IMR-90 (cell line): ENCODE measurements around the gene LUZP2. TPM values are rescaled to one million over a fixed set of nuclear protein-coding genes. Genes with fewer than 3 reads are reported as not detected.

Source experiments
- ATAC-seq: fragments of 200-7000 bp; cut with Tn5 transposase; 2 replicates; pipeline ENCODE4 v1.9.1; 2020; ENCODE audit warnings: low read depth, mild to moderate bottlenecking, moderate library complexity
- BruUV-seq: library from RNA; stranded (reverse); fragments of 400-500 nt; replicated peaks from 2 replicates; lab custom pipeline; 2021; lab: Mats Ljungman, UMichigan
- CTCF ChIA-PET: fragments of 300-600 bp; formaldehyde crosslinking; extraction: SDS; loops from one replicate; lab custom pipeline; 2021; ENCODE audit warnings: antibody characterized with exemption; lab: Yijun Ruan, JAX
- POLR2A ChIA-PET: fragments of 300-600 bp; sonication (Branson Sonifier 250); formaldehyde crosslinking; loops from one replicate; lab custom pipeline; 2022; ENCODE audit warnings: antibody characterized with exemption; ENCODE audit not compliant: unreplicated experiment; lab: Charles Lee
- DNase-seq: peaks from one replicate; pipeline ENCODE4 v3.0.0; 2013
- H2AFZ ChIP-seq: replicated peaks from 2 replicates; pipeline ENCODE3; 2013; ENCODE audit warnings: low read length, mild to moderate bottlenecking; ENCODE audit not compliant: poor library complexity
- H2AK5ac ChIP-seq: 2 replicates; pipeline ENCODE4 v1.6.1; 2013; ENCODE audit warnings: low read depth, low read length, inconsistent platforms
- H2AK9ac ChIP-seq: replicated peaks from 2 replicates; pipeline ENCODE3; 2013; ENCODE audit warnings: mild to moderate bottlenecking, low read depth, low read length, moderate library complexity; ENCODE audit not compliant: poor library complexity
- H2BK120ac ChIP-seq: 2 replicates; pipeline ENCODE4 v1.6.1; 2013; ENCODE audit warnings: low read depth, low read length, inconsistent platforms
- H2BK15ac ChIP-seq: 3 replicates; pipeline ENCODE4 v1.6.1; 2013; ENCODE audit warnings: low read depth, low read length, inconsistent platforms
- H2BK20ac ChIP-seq: 2 replicates; pipeline ENCODE4 v1.6.1; 2013; ENCODE audit warnings: low read depth, mild to moderate bottlenecking, inconsistent platforms, low read length, moderate library complexity
- H2BK5ac ChIP-seq: 2 replicates; pipeline ENCODE4 v1.6.1; 2013; ENCODE audit warnings: mild to moderate bottlenecking, low read depth, low read length, inconsistent platforms; ENCODE audit not compliant: poor library complexity, severe bottlenecking
- H3K14ac ChIP-seq: replicated peaks from 2 replicates; pipeline ENCODE4 v1.6.1; 2013; ENCODE audit warnings: low read depth, low read length, inconsistent platforms
- H3K18ac ChIP-seq: 2 replicates; pipeline ENCODE4 v1.6.1; 2013; ENCODE audit warnings: low read depth, low read length, control low read depth
- H3K23ac ChIP-seq: 2 replicates; pipeline ENCODE4 v1.6.1; 2013; ENCODE audit warnings: low read depth, low read length, inconsistent platforms
- H3K27ac ChIP-seq: 2 replicates; pipeline ENCODE4 v1.5.1; 2013; ENCODE audit warnings: mild to moderate bottlenecking, control low read depth, low read length; ENCODE audit not compliant: insufficient read depth
- H3K27me3 ChIP-seq: 2 replicates; pipeline ENCODE4 v1.6.1; 2013; ENCODE audit warnings: low read length; ENCODE audit not compliant: control insufficient read depth, insufficient read depth
- H3K36me3 ChIP-seq: 2 replicates; pipeline ENCODE4 v1.6.1; 2013; ENCODE audit warnings: low read length, mixed read lengths; ENCODE audit not compliant: control insufficient read depth, insufficient read depth
- H3K4ac ChIP-seq: 2 replicates; pipeline ENCODE4 v1.6.1; 2013; ENCODE audit warnings: low read depth, low read length, inconsistent platforms
- H3K4me1 ChIP-seq: 2 replicates; pipeline ENCODE4 v1.6.1; 2013; ENCODE audit warnings: low read length, mixed read lengths; ENCODE audit not compliant: control insufficient read depth, insufficient read depth
- H3K4me2 ChIP-seq: 2 replicates; pipeline ENCODE4 v1.6.1; 2013; ENCODE audit warnings: low read depth, mild to moderate bottlenecking, control low read depth, low read length, moderate library complexity
- H3K4me3 ChIP-seq: 2 replicates; pipeline ENCODE4 v1.5.1; 2013; ENCODE audit warnings: low read depth, mild to moderate bottlenecking, control low read depth, low read length, moderate library complexity; ENCODE audit not compliant: insufficient read depth
- H3K56ac ChIP-seq: 2 replicates; pipeline ENCODE4 v1.6.1; 2013; ENCODE audit warnings: low read length, inconsistent platforms; ENCODE audit not compliant: insufficient read depth; ENCODE audit errors: extremely low read depth
- H3K79me1 ChIP-seq, 2 experiments: 2 replicates each; pipeline ENCODE4 v1.6.1; 2013; ENCODE audit warnings: low read length in 2 of 2, inconsistent platforms in 1 of 2, low read depth in 1 of 2
- H3K9ac ChIP-seq: 2 replicates; pipeline ENCODE4 v1.6.1; 2013; ENCODE audit warnings: low read depth, low read length, control low read depth
- H3K9me1 ChIP-seq: 2 replicates; pipeline ENCODE4 v1.6.1; 2013; ENCODE audit warnings: low read length, inconsistent platforms; ENCODE audit not compliant: insufficient read depth
- H3K9me3 ChIP-seq: 2 replicates; pipeline ENCODE4 v1.6.1; 2013; ENCODE audit warnings: low read length; ENCODE audit not compliant: control insufficient read depth, insufficient read depth
- H4K20me1 ChIP-seq: 2 replicates; pipeline ENCODE4 v1.6.1; 2013; ENCODE audit warnings: low read length, inconsistent platforms; ENCODE audit not compliant: insufficient read depth
- H4K5ac ChIP-seq: 2 replicates; pipeline ENCODE4 v1.6.1; 2013; ENCODE audit warnings: mild to moderate bottlenecking, low read depth, low read length, control low read depth
- H4K8ac ChIP-seq, 2 experiments: 2 replicates each; pipeline ENCODE4 v1.6.1; 2013; ENCODE audit warnings: low read depth in 2 of 2, low read length in 2 of 2, control low read depth in 1 of 2, inconsistent platforms in 1 of 2
- H4K91ac ChIP-seq: 2 replicates; pipeline ENCODE4 v1.6.1; 2013; ENCODE audit warnings: low read depth, low read length, inconsistent platforms; ENCODE audit not compliant: insufficient read depth
- BHLHE40 ChIP-seq: fragments of 150-350 bp; IDR thresholded peaks from 2 replicates; pipeline ENCODE4 v1.6.1; 2016; ENCODE audit warnings: mild to moderate bottlenecking, low read depth, low read length
- CEBPB ChIP-seq: IDR thresholded peaks from 2 replicates; pipeline ENCODE4 v1.6.1; 2012; ENCODE audit warnings: low read depth, low read length, improper control_type of control experiment
- CHD1 ChIP-seq: IDR thresholded peaks from 2 replicates; pipeline ENCODE4 v1.6.1; 2012; ENCODE audit warnings: low read depth, low read length, improper control_type of control experiment
- FOS ChIP-seq: fragments of 150-350 bp; IDR thresholded peaks from 2 replicates; pipeline ENCODE4 v1.6.1; 2016; ENCODE audit warnings: low read depth, low read length
- MAFK ChIP-seq: IDR thresholded peaks from 2 replicates; pipeline ENCODE4 v1.6.1; 2012; ENCODE audit warnings: low read depth, low read length, improper control_type of control experiment
- MAZ ChIP-seq: IDR thresholded peaks from 2 replicates; pipeline ENCODE4 v1.6.1; 2012; ENCODE audit warnings: low read depth, mild to moderate bottlenecking, low read length, improper control_type of control experiment, moderate library complexity, borderline replicate concordance
- MXI1 ChIP-seq: IDR thresholded peaks from 2 replicates; pipeline ENCODE4 v1.6.1; 2012; ENCODE audit warnings: low read depth, mild to moderate bottlenecking, low read length, moderate library complexity, borderline replicate concordance
- NFE2L2 ChIP-seq: fragments of 150-350 bp; IDR thresholded peaks from 2 replicates; pipeline ENCODE4 v1.6.1; 2016; ENCODE audit warnings: low read depth, mild to moderate bottlenecking, low read length
- POLR2A ChIP-seq: IDR thresholded peaks from 2 replicates; pipeline ENCODE4 v1.6.1; 2012; ENCODE audit warnings: mild to moderate bottlenecking, low read depth, low read length
- RAD21 ChIP-seq: IDR thresholded peaks from 2 replicates; pipeline ENCODE4 v1.6.1; 2012; ENCODE audit warnings: low read length, improper control_type of control experiment
- RCOR1 ChIP-seq: IDR thresholded peaks from 2 replicates; pipeline ENCODE4 v1.6.1; 2012; ENCODE audit warnings: mild to moderate bottlenecking, low read length, improper control_type of control experiment; ENCODE audit not compliant: insufficient replicate concordance
- RFX5 ChIP-seq: IDR thresholded peaks from 2 replicates; pipeline ENCODE4 v1.8.0; 2012; ENCODE audit warnings: low read depth, mild to moderate bottlenecking, low read length, moderate library complexity
- SMC3 ChIP-seq: fragments of 150-350 bp; IDR thresholded peaks from 2 replicates; pipeline ENCODE4 v1.6.1; 2016; ENCODE audit warnings: low read depth, mild to moderate bottlenecking, antibody characterized with exemption, low read length, moderate library complexity
- WGBS, 2 experiments: methylation state at CpG; one replicate each; pipeline versions ENCODE4 v1.1.5 to v1.1.7; 2013; ENCODE audit warnings: missing lambda C conversion rate in 2 of 2; ENCODE audit not compliant: insufficient read length in 1 of 2; ENCODE audit errors: extremely low coverage in 2 of 2; 5-methylcytosine and 5-hydroxymethylcytosine counted together
- dilution Hi-C: fragments of 300-500 bp; cut with HindIII; formaldehyde crosslinking; loops from one replicate; pipeline ENCODE4 v1.14.3; 2018; ENCODE audit warnings: low sequenced_read_pairs; ENCODE audit not compliant: unreplicated experiment
- in situ Hi-C: fragments of 300-500 bp; cut with MboI; formaldehyde crosslinking; loops from 3 replicates; pipeline ENCODE4 v1.14.3; 2019; ENCODE audit warnings: low sequenced_read_pairs, inconsistent platforms, mixed read lengths
- intact Hi-C: fragments of 100-400 bp; cut with micrococcal nuclease; formaldehyde crosslinking; loops from 2 replicates; pipeline ENCODE4 v1.10.0; 2022
- polyA plus RNA-seq, 3 experiments: library from polyadenylated mRNA; depleted of rRNA; stranded (reverse); fragments of >200 nt; gene quantifications; 2 replicates each; pipeline ENCODE4 v1.2.3, GENCODE V29; 2012; ENCODE audit warnings: low replicate concordance in 1 of 3
- total RNA-seq: library from RNA; depleted of rRNA; stranded (reverse); fragments of >200 nt; gene quantifications from 2 replicates; pipeline ENCODE4 v1.2.3, GENCODE V29; 2012
- TF ChIP-seq, protein P1 (sequence below): fragments of 150-350 bp; IDR thresholded peaks from 2 replicates; pipeline ENCODE4 v1.6.1; 2016; ENCODE audit warnings: low read depth, mild to moderate bottlenecking, low read length, moderate library complexity, borderline replicate concordance
- TF ChIP-seq, protein P2 (sequence below): conservative IDR thresholded peaks from 2 replicates; pipeline ENCODE4 v1.5.1; 2012; ENCODE audit warnings: mild to moderate bottlenecking, low read depth, low read length, improper control_type of control experiment
- TF ChIP-seq, protein P3 (sequence below): fragments of 150-350 bp; IDR thresholded peaks from 2 replicates; pipeline ENCODE4 v1.6.1; 2017; ENCODE audit warnings: mild to moderate bottlenecking, antibody characterized with exemption, low read length, low read depth

Gene LUZP2
- total and polyA plus RNA-seq, 2 of the 4 experiments (the other 2 are of a cell fraction) = 0.89 to 2.0 TPM

DNA sequence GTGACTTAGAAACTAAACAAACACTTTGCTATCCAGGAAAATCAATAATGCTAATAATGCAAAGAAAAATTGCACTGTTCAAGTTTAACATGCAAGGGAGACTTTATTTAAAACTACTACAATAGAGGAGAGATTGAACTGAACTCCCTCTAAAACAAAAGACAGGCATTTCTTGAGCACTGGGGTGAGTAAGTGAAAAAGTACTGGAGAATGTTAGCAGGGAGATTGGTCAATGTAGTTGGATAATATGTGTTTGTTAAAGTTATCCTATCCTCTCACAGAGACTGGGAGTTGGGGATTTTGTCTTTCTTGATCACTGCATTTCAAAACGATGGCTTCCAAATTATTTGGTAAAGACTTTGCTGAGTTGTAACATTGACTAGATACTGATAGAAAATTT is 77.6 kb downstream of the LUZP2 start:
- no peak overlapping the region for H2AK9ac ChIP-seq
- dilution Hi-C loops = no loop called here
- no peaks in the 10 kb centered on the region for H3K36me3 ChIP-seq
- H3K9me1 ChIP-seq = no peaks in the 10 kb centered on the region
- no peak overlapping the region for H2BK120ac ChIP-seq
- ATAC-seq = no peak
- H2AFZ ChIP-seq = no peak overlapping the region
- BruUV-seq = no TSS peak
- no peak overlapping the region for H3K4ac ChIP-seq
- no peak overlapping the region for H3K18ac ChIP-seq
- no peak overlapping the region for H2AK5ac ChIP-seq
- H3K14ac ChIP-seq = no peak overlapping the region
- no peak overlapping the region for H4K5ac ChIP-seq
- H3K4me3 ChIP-seq = no peak overlapping the region
- H3K4me1 ChIP-seq = no peaks in the 10 kb centered on the region
- WGBS, 2 experiments = no CpG with 5 or more reads among the region's 1 CpG
- no peak overlapping the region for H3K56ac ChIP-seq
- no peak overlapping the region; a peak in 1 of 4 replicates for H4K8ac ChIP-seq
- H2BK15ac ChIP-seq = no peak overlapping the region
- DNase-seq = peak; percentile 25
- no peak overlapping the region for H3K27ac ChIP-seq
- no peak overlapping the region for H3K9ac ChIP-seq
- no peak overlapping the region for H3K4me2 ChIP-seq
- no peak overlapping the region for H2BK20ac ChIP-seq
- in situ Hi-C loops = no loop called here
- peak overlapping the region; percentile 29 for H2BK5ac ChIP-seq
- ChIA-PET POLR2A (no interaction called here), CTCF (no interaction called here)
- intact Hi-C loops = no loop called here
- TF ChIP-seq MAFK (no peak), BHLHE40 (no peak), RCOR1 (no peak), CEBPB (no peak), POLR2A (no peak), RAD21 (no peak), MXI1 (no peak), RFX5 (no peak), FOS (no peak), SMC3 (no peak), NFE2L2 (no peak), CHD1 (no peak), MAZ (no peak)
- TF ChIP-seq, protein P1, sequence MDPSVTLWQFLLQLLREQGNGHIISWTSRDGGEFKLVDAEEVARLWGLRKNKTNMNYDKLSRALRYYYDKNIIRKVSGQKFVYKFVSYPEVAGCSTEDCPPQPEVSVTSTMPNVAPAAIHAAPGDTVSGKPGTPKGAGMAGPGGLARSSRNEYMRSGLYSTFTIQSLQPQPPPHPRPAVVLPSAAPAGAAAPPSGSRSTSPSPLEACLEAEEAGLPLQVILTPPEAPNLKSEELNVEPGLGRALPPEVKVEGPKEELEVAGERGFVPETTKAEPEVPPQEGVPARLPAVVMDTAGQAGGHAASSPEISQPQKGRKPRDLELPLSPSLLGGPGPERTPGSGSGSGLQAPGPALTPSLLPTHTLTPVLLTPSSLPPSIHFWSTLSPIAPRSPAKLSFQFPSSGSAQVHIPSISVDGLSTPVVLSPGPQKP = no peak
- TF ChIP-seq, protein P2, sequence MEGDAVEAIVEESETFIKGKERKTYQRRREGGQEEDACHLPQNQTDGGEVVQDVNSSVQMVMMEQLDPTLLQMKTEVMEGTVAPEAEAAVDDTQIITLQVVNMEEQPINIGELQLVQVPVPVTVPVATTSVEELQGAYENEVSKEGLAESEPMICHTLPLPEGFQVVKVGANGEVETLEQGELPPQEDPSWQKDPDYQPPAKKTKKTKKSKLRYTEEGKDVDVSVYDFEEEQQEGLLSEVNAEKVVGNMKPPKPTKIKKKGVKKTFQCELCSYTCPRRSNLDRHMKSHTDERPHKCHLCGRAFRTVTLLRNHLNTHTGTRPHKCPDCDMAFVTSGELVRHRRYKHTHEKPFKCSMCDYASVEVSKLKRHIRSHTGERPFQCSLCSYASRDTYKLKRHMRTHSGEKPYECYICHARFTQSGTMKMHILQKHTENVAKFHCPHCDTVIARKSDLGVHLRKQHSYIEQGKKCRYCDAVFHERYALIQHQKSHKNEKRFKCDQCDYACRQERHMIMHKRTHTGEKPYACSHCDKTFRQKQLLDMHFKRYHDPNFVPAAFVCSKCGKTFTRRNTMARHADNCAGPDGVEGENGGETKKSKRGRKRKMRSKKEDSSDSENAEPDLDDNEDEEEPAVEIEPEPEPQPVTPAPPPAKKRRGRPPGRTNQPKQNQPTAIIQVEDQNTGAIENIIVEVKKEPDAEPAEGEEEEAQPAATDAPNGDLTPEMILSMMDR = no peak
- TF ChIP-seq, protein P3, sequence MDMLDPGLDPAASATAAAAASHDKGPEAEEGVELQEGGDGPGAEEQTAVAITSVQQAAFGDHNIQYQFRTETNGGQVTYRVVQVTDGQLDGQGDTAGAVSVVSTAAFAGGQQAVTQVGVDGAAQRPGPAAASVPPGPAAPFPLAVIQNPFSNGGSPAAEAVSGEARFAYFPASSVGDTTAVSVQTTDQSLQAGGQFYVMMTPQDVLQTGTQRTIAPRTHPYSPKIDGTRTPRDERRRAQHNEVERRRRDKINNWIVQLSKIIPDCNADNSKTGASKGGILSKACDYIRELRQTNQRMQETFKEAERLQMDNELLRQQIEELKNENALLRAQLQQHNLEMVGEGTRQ = no peak
- no peak overlapping the region for H4K91ac ChIP-seq
- no peaks in the 10 kb centered on the region for H3K27me3 ChIP-seq
- H3K9me3 ChIP-seq = no peaks in the 10 kb centered on the region
- no peaks in the 10 kb centered on the region for H3K79me1 ChIP-seq
- H4K20me1 ChIP-seq = no peaks in the 10 kb centered on the region
- no peak overlapping the region for H3K23ac ChIP-seq
